HUES6 (cell line): ENCODE results near the gene DGKD.

Source experiments
- H3K27ac ChIP-seq: 2 replicates; pipeline ENCODE4 v1.7.0; 2013; ENCODE audit warnings: low read depth, mild to moderate bottlenecking, low read length, inconsistent platforms
- H3K27me3 ChIP-seq: 2 replicates; pipeline ENCODE4 v1.6.1; 2013; ENCODE audit warnings: low read length; ENCODE audit not compliant: control insufficient read depth, insufficient read depth
- H3K36me3 ChIP-seq: 2 replicates; pipeline ENCODE4 v1.6.1; 2013; ENCODE audit warnings: low read length; ENCODE audit not compliant: control insufficient read depth, insufficient read depth
- H3K4me1 ChIP-seq: 2 replicates; pipeline ENCODE4 v1.6.1; 2013; ENCODE audit warnings: low read length; ENCODE audit not compliant: control insufficient read depth, insufficient read depth
- H3K4me3 ChIP-seq: 2 replicates; pipeline ENCODE4 v1.5.1; 2013; ENCODE audit warnings: low read depth, low read length
- H3K9ac ChIP-seq: one replicate; pipeline ENCODE4 v1.6.1; 2013; ENCODE audit warnings: mild to moderate bottlenecking, low read length
- H3K9me3 ChIP-seq: 2 replicates; pipeline ENCODE4 v1.6.1; 2013; ENCODE audit warnings: low read depth, low read length; ENCODE audit not compliant: control insufficient read depth, insufficient read depth

The DGKD gene

GRCh38 chr2:233440314-233440713, 86.0 kb downstream of the DGKD start:
- Histone ChIP-seq H3K9ac (no peak overlapping the region), H3K27me3 (no peaks in the 10 kb centered on the region), H3K4me1 (no peaks in the 10 kb centered on the region), H3K27ac (no peak overlapping the region), H3K9me3 (no peaks in the 10 kb centered on the region), H3K4me3 (no peak overlapping the region), H3K36me3 (peaks cover 25% of the 10 kb centered on the region)

- Histone ChIP-seq H3K4me1 (no peaks in the 10 kb centered on the region), H3K27ac (no peak overlapping the region), H3K27me3 (no peaks in the 10 kb centered on the region), H3K9ac (no peak overlapping the region), H3K9me3 (no peaks in the 10 kb centered on the region), H3K4me3 (no peak overlapping the region), H3K36me3 (peaks cover 25% of the 10 kb centered on the region)
Observed at GRCh38 chr2:233440714-233441113, 86.4 kb downstream of the DGKD start.

- no peak overlapping the region for H3K9ac ChIP-seq
- no peak overlapping the region for H3K27ac ChIP-seq
- no peaks in the 10 kb centered on the region for H3K27me3 ChIP-seq
- H3K4me1 ChIP-seq, result no peaks in the 10 kb centered on the region
- no peaks in the 10 kb centered on the region for H3K9me3 ChIP-seq
- H3K4me3 ChIP-seq, result no peak overlapping the region
- H3K36me3 ChIP-seq, result peaks cover 24% of the 10 kb centered on the region
Observed at GRCh38 chr2:233441161-233442027, 87.1 kb downstream of the DGKD start.

GRCh38 chr2:233442028-233442310, 87.7 kb downstream of the DGKD start:
- Histone ChIP-seq H3K27ac (no peak overlapping the region), H3K4me3 (no peak overlapping the region), H3K9ac (no peak overlapping the region), H3K9me3 (no peaks in the 10 kb centered on the region), H3K4me1 (no peaks in the 10 kb centered on the region), H3K27me3 (no peaks in the 10 kb centered on the region), H3K36me3 (peaks cover 24% of the 10 kb centered on the region)

GRCh38 chr2:233443511-233444183, 89.4 kb downstream of the DGKD start:
- Histone ChIP-seq H3K36me3 (peaks cover 14% of the 10 kb centered on the region), H3K9me3 (no peaks in the 10 kb centered on the region), H3K9ac (no peak overlapping the region), H3K27ac (no peak overlapping the region), H3K4me3 (no peak overlapping the region), H3K4me1 (peaks cover under 1% of the 10 kb centered on the region; the same call in 1 of the 2 replicates), H3K27me3 (no peaks in the 10 kb centered on the region)

GRCh38 chr2:233444501-233444900, 90.2 kb downstream of the DGKD start:
- no peaks in the 10 kb centered on the region for H3K9me3 ChIP-seq
- H3K27ac ChIP-seq, result no peak overlapping the region
- H3K36me3 ChIP-seq, result peaks cover 13% of the 10 kb centered on the region
- no peak overlapping the region for H3K4me3 ChIP-seq
- no peaks in the 10 kb centered on the region for H3K27me3 ChIP-seq
- peaks cover 7% of the 10 kb centered on the region for H3K4me1 ChIP-seq
- no peak overlapping the region for H3K9ac ChIP-seq

GRCh38 chr2:233445152-233445830, 91.0 kb downstream of the DGKD start:
- Histone ChIP-seq H3K27me3 (no peaks in the 10 kb centered on the region), H3K4me3 (no peak overlapping the region), H3K4me1 (peaks cover 7% of the 10 kb centered on the region), H3K36me3 (peaks cover 20% of the 10 kb centered on the region), H3K9me3 (no peaks in the 10 kb centered on the region), H3K27ac (no peak overlapping the region), H3K9ac (no peak overlapping the region)

GRCh38 chr2:233446121-233446520, 91.8 kb downstream of the DGKD start:
- no peak overlapping the region for H3K4me3 ChIP-seq
- H3K9me3 ChIP-seq, result no peaks in the 10 kb centered on the region
- no peak overlapping the region for H3K27ac ChIP-seq
- H3K9ac ChIP-seq, result no peak overlapping the region
- peaks cover 23% of the 10 kb centered on the region for H3K36me3 ChIP-seq
- H3K27me3 ChIP-seq, result no peaks in the 10 kb centered on the region
- H3K4me1 ChIP-seq, result peaks cover 7% of the 10 kb centered on the region

GRCh38 chr2:233446606-233447305, 92.5 kb downstream of the DGKD start:
- H3K9me3 ChIP-seq, result no peaks in the 10 kb centered on the region
- H3K9ac ChIP-seq, result no peak overlapping the region
- no peak overlapping the region for H3K4me3 ChIP-seq
- H3K27me3 ChIP-seq, result no peaks in the 10 kb centered on the region
- peaks cover 24% of the 10 kb centered on the region for H3K36me3 ChIP-seq
- H3K4me1 ChIP-seq, result peaks cover 7% of the 10 kb centered on the region
- H3K27ac ChIP-seq, result no peak overlapping the region

GRCh38 chr2:233447506-233448219, 93.4 kb downstream of the DGKD start:
- Histone ChIP-seq H3K27me3 (no peaks in the 10 kb centered on the region), H3K27ac (no peak overlapping the region), H3K36me3 (peaks cover 33% of the 10 kb centered on the region), H3K4me3 (no peak overlapping the region), H3K9ac (no peak overlapping the region), H3K4me1 (peaks cover 7% of the 10 kb centered on the region), H3K9me3 (no peaks in the 10 kb centered on the region)
